ENCODE measurements around the gene MGMT.

DNA sequence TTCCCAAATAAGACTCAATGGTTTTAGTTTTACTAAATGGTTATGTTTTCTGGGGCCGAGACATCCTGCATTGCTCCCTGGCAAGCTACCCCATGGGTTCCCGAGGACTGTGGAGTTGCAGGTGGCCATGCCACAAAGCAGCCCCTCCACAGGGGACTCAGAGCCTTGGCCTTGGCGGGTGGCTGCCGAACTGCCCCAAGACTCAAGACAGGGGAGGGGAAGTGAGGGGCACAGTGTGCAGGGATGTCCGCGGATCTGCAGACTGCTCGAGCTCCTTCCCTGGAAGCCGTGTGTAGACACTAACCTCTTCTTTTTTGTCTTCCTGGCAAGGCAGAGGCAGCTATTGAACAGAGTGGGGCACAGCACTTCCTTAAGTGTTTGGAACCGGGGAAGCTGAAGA is 342.4 kb downstream of the MGMT start:
- TF ChIP-seq, protein P1, sequence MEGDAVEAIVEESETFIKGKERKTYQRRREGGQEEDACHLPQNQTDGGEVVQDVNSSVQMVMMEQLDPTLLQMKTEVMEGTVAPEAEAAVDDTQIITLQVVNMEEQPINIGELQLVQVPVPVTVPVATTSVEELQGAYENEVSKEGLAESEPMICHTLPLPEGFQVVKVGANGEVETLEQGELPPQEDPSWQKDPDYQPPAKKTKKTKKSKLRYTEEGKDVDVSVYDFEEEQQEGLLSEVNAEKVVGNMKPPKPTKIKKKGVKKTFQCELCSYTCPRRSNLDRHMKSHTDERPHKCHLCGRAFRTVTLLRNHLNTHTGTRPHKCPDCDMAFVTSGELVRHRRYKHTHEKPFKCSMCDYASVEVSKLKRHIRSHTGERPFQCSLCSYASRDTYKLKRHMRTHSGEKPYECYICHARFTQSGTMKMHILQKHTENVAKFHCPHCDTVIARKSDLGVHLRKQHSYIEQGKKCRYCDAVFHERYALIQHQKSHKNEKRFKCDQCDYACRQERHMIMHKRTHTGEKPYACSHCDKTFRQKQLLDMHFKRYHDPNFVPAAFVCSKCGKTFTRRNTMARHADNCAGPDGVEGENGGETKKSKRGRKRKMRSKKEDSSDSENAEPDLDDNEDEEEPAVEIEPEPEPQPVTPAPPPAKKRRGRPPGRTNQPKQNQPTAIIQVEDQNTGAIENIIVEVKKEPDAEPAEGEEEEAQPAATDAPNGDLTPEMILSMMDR (IDR thresholded peaks at IDR 0.05), result no peak
- TF ChIP-seq POLR2A (IDR thresholded peaks at IDR 0.05), result no peak
